Chondrocyte (in vitro differentiated cells): Measurements from ENCODE around the gene RNF38. TPM values are rescaled to one million over a fixed set of nuclear protein-coding genes. Genes with fewer than 3 reads are reported as not detected.

ENCODE experiments used
- DNase-seq: peaks from one replicate; pipeline ENCODE4 v3.0.0; 2021; ENCODE audit warnings: mixed read lengths, low spot score
- H3K27ac Mint-ChIP-seq: one replicate; pipeline ENCODE4 v1.8.0; 2021; ENCODE audit warnings: mild to moderate bottlenecking, moderate library complexity, mixed read lengths; ENCODE audit not compliant: unreplicated experiment
- H3K27me3 Mint-ChIP-seq: 2 replicates; pipeline ENCODE4 v1.8.0; 2021; ENCODE audit warnings: low read depth, mixed read lengths
- H3K36me3 Mint-ChIP-seq: 2 replicates; pipeline ENCODE4 v1.8.0; 2021; ENCODE audit warnings: low read depth, mixed read lengths
- H3K4me1 Mint-ChIP-seq: 2 replicates; pipeline ENCODE4 v1.8.0; 2021; ENCODE audit warnings: low read depth, mild to moderate bottlenecking, mixed read lengths
- H3K4me3 Mint-ChIP-seq: one replicate; pipeline ENCODE4 v1.8.0; 2021; ENCODE audit warnings: mild to moderate bottlenecking, moderate library complexity, mixed read lengths; ENCODE audit not compliant: unreplicated experiment
- H3K9me3 Mint-ChIP-seq: 2 replicates; pipeline ENCODE4 v1.8.0; 2021; ENCODE audit warnings: low read depth, mixed read lengths
- CTCF ChIP-seq: fragments of 200-600 bp; sonication (generic); IDR thresholded peaks from 2 replicates; pipeline ENCODE4 v1.5.0; 2021; ENCODE audit warnings: antibody characterized with exemption, mild to moderate bottlenecking, moderate library complexity
- total RNA-seq: library from RNA; stranded (reverse); gene quantifications from 3 replicates; pipeline ENCODE4 v1.2.1, GENCODE V29; 2021

RNF38 gene
- total RNA-seq, 1 donor from 2014 or later = 22.6 TPM

- Mint-ChIP-seq H3K9me3 (peaks cover 12% of the 10 kb centered on the region), H3K4me3 (no peak overlapping the region), H3K27ac (no peak overlapping the region), H3K27me3 (no peaks in the 10 kb centered on the region), H3K36me3 (peaks cover 1% of the 10 kb centered on the region), H3K4me1 (peaks cover 54% of the 10 kb centered on the region)
- no peak for DNase-seq
- no peak for TF ChIP-seq CTCF
Measured at GRCh38 chr9:36317766-36318165, 82.3 kb downstream of the RNF38 start.

GRCh38 chr9:36316611-36317317 lies 83.3 kb downstream of the RNF38 start:
- Mint-ChIP-seq H3K36me3 (peaks cover 1% of the 10 kb centered on the region), H3K4me3 (no peak overlapping the region), H3K4me1 (peaks cover 56% of the 10 kb centered on the region), H3K27me3 (no peaks in the 10 kb centered on the region), H3K27ac (no peak overlapping the region), H3K9me3 (peaks cover 8% of the 10 kb centered on the region)
- TF ChIP-seq CTCF = no peak
- no peak for DNase-seq

GRCh38 chr9:36316049-36316448 lies 84.0 kb downstream of the RNF38 start:
- Mint-ChIP-seq H3K36me3 (peaks cover 1% of the 10 kb centered on the region), H3K27ac (no peak overlapping the region), H3K27me3 (no peaks in the 10 kb centered on the region)

GRCh38 chr9:36315283-36315682 lies 84.8 kb downstream of the RNF38 start:
- Mint-ChIP-seq H3K27me3 (no peaks in the 10 kb centered on the region), H3K4me3 (no peak overlapping the region), H3K9me3 (no peaks in the 10 kb centered on the region), H3K36me3 (peaks cover 1% of the 10 kb centered on the region), H3K27ac (no peak overlapping the region), H3K4me1 (peaks cover 56% of the 10 kb centered on the region)
- no peak for DNase-seq
- no peak for TF ChIP-seq CTCF

More at GRCh38 chr9:36316049-36316448, 84.0 kb downstream of the RNF38 start:
- DNase-seq = no peak
- peaks cover 2% of the 10 kb centered on the region for H3K9me3 Mint-ChIP-seq
- peaks cover 56% of the 10 kb centered on the region for H3K4me1 Mint-ChIP-seq
- no peak overlapping the region for H3K4me3 Mint-ChIP-seq
- TF ChIP-seq CTCF = no peak

- H3K4me3 Mint-ChIP-seq = no peak overlapping the region
- no peaks in the 10 kb centered on the region for H3K9me3 Mint-ChIP-seq
- peaks cover 1% of the 10 kb centered on the region for H3K36me3 Mint-ChIP-seq
- no peak overlapping the region for H3K27ac Mint-ChIP-seq
- no peak for DNase-seq
- no peaks in the 10 kb centered on the region for H3K27me3 Mint-ChIP-seq
- peaks cover 50% of the 10 kb centered on the region for H3K4me1 Mint-ChIP-seq
- TF ChIP-seq CTCF = no peak
Measured at GRCh38 chr9:36314740-36315139, 85.3 kb downstream of the RNF38 start.
